Measurements from ENCODE around the gene YWHAE.
"Not testable (repeated sequence)": the region's sequence is repeated elsewhere in the genome, so short reads cannot be mapped to it uniquely, and the experiment has no call there.

Gene YWHAE

GRCh38 chr17:1412185-1413110 is 12.4 kb upstream of the YWHAE start:
- DNase-seq (ENCODE audit: low read depth), result no peak

GRCh38 chr17:1402262-1402586 is 2.2 kb upstream of the YWHAE start:
- DNase-seq (ENCODE audit: low read depth), result no peak

DNA sequence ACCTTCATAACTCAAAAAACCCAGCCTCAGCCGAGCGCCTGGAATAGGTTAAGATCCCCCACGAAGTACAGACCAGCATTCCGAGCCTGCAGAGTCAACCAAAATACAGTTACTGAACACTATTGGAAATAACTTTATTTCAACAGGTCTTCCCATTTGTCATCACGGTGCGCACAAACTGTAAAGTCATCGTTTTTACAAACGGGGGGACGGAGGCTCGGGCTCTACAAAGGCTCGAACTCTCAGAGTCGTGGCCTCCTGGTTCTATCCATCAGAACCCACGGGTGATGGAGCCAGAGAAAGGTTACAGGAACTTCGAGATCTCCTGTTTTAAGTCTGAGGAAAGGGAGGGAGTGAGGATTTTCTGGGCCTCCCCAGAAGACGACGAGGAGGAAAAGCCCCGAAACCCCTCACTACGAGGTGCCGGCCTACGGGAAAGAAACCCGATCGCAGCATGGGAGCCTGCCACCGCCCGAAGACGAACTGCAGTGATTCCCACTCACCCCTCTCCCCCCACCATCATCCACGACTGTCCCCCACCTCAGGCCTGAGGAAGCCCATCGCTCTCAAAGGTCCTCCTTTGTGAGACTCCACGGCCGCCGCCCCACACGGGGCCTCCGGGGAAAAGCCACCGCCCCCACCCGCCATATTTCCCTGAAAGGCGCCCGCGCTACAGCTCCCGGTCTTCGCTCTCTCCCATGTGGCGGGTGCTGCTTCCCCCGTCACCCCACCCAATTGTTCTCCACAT is 917 bp downstream of the YWHAE start:
- DNase-seq (ENCODE audit: low read depth), result peak; percentile 41

DNA sequence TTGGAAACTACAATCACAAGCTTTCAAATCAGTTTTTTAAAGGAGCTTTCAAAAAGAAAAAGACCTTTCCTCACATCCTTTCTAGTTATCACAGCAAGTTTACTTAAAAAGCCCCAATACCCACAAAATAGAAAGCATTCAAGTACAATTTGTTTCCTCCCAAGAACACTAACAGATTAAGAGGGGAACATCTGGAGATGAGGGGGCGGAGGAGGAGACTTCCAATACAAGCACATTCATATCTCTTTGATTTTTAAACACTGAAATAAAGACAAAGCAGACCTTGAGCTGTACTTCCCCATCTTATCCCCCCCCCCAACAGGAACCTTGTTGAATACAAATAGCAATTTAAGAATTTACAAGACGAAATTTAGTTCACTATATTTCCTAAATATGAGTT is 2.0 kb downstream of the YWHAE start:
- no peak for DNase-seq (ENCODE audit: low read depth)

DNA sequence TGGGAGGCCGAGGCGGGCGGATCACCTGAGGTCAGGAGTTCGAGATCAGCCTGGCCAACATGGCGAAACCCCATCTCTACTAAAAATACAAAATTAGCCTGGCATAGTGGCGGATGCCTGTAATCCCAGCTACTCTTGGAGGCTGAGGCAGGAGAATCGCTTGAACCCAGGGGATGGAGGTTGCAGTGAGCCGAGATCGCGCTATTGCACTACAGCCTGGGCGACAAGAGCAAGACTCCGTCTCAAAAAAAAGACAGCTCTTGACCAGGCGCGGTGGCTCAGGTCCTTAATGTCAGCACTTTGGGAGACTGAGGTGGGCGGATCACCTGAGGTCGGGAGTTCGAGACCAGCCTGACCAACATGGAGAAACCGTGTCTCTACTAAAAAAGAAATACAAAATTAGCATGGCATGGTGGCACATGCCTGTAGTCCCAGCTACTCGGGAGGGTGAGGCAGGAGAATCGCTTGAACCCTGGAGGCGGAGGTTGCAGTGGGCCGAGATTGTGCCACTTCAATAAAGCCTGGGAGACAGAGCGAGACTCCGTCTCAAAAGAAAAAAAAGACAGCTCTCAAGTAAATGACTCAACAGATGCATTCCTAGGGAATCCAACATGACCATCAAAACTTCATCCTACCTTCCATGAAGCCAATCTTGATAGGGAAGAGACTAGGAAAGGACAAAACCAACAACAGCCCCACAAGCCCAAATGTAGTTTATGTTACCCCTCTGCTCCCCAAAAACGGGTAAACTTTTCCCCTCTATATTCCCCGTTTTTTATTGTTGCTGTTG is 4.0 kb downstream of the YWHAE start:
- not testable (repeated sequence) for DNase-seq (ENCODE audit: low read depth)

DNA sequence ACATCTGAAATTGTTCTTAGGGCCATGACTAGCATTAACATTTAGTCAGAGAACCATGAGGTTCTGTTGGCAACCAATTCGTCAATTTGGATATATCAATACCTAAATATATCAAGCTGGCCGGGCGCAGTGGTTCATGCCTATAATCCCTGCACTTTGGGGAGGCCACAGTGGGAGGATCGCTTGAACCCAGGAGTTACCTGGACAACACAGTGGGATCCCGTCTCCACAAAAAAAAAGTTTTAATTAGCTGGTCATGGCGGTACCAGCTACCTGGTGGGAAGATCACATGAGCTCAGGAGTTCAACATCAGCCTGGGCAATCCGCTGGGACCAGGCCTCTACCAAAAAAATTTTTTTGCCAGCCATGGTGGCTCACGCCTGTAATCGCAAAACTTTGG is 8.4 kb downstream of the YWHAE start:
- no peak for DNase-seq (ENCODE audit: low read depth)

GRCh38 chr17:1390432-1391367 is 9.3 kb downstream of the YWHAE start:
- DNase-seq (ENCODE audit: low read depth), result no peak

GRCh38 chr17:1387490-1388227 is 12.4 kb downstream of the YWHAE start:
- not testable (repeated sequence) for DNase-seq (ENCODE audit: low read depth)

- DNase-seq (ENCODE audit: low read depth), result not testable (repeated sequence)
These were observed 13.3 kb downstream of the YWHAE start for GRCh38 chr17:1386675-1387190.

DNA sequence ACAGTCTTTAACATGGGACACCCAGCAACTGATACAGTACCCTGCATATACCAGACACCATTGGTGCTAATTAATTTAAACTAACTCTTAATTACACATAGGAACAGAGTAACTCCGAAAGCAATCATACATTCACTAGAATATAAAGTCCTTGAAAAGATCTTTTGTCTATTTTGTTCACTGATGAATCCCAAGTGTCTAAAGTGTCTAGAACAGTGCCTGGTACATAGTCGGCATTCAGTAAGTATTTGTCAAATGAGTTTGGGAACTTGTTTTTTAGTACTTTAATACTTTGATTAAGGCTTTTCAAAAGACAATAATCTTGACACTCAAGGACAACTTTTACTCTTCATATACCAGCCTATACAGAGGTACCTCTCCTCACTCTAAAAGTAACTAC is 13.8 kb downstream of the YWHAE start:
- no peak for DNase-seq (ENCODE audit: low read depth)

- DNase-seq (ENCODE audit: low read depth), result no peak
These were observed 14.2 kb downstream of the YWHAE start for GRCh38 chr17:1385861-1386260.

DNA sequence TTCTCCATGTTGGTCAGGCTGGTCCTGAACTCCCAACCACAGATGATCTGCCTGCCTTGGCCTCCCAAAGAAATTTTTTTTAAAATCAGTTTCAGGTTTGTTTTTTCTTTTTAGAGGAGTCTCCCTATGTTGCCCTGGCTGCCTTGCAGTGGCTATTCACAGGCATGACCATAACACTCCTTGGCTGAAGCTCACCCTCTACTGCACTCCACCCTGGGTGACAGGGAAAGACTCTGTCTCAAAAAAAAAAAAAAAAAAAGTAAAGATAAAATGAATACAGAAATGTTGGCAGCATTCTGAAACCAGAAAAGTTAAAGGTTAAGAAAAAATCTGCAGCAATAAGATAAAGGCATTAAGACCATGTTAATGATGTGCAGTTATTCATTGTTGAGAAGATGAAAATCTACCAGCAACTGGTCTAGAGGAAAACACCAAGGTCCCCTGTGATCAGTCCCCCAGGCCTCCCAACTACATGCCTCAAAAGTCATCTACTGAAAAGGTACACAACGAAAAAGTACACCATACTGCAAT is 15.1 kb downstream of the YWHAE start:
- DNase-seq (ENCODE audit: low read depth), result no peak

GRCh38 chr17:1379930-1380313 is 20.1 kb downstream of the YWHAE start:
- no peak for DNase-seq (ENCODE audit: low read depth)

GRCh38 chr17:1379208-1379929 is 20.7 kb downstream of the YWHAE start:
- no peak for DNase-seq (ENCODE audit: low read depth)

- not testable (repeated sequence) for DNase-seq (ENCODE audit: low read depth)
These were observed 21.6 kb downstream of the YWHAE start for GRCh38 chr17:1378476-1378860.

- DNase-seq (ENCODE audit: low read depth), result no peak
These were observed 22.7 kb downstream of the YWHAE start for GRCh38 chr17:1377334-1377733.

DNA sequence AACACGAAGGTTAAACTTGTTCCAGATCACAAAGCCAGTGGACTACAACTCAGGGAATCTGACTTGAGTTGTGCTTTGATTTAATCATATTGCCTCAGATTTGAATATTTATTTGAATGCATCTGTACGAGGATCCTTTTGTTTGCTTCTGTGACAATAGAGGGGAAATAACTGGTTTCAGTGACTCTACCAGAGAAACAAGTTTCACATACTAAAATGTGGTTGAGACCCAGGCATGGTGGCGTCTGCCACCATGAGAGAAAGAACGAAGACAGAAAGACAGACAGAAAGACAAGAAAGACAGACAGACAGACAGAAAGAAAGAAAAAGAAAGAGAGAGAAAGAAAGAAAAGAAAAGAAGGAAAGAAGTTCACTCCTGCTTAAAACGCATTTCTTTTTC is 24.0 kb downstream of the YWHAE start:
- DNase-seq (ENCODE audit: low read depth), result no peak

DNA sequence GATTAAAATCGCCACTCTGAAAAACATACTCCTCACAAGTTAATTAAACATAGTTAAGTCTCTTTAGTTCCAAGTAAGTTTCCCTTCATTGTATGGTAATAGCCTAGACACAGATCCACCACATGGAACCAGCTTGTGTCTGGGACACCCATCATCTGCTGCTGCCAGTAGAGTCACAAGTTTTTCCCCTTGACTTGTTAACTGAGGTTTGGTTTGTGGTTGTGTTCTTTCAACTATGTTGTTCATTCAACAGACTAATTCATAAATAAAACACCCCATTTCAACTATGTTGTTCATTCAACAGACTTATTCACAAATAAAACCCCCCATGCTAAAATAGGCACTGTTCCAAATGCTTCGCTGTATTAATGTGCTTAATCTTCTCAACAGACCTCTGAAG is 24.4 kb downstream of the YWHAE start:
- DNase-seq (ENCODE audit: low read depth), result no peak

DNA sequence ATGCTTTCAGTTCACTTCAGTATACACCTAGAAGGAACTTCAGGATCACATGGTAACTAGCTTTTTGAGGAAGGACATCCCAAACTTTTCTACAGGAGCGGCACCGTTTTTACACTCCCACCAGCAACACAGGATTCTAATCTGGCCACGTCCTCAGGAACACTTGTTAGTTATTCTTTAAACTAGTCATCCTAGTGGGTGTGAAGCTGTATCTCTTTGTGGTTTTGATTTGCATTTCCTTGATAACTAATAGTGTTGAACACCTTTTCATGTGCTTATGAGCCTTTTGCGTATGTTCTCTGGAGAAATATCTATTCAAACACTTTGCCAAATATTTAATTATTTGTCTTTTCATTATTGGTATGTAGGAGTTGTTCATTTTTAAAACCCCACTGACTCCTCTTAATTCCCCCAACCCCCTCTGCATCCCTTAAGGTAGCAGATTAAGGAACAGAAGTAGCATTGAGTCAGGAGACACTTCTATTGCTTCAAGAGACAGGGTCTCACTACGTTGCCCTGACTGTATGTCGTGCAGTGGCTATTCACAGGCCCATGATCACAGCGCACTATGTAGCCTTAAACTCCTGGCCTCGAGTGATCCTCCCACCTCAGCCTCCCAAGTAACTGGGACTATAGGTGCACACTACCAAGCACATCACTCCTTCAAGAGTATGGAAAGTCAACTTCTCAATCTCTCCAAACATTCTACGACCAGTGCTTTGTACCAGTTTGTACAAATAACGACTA is 25.4 kb downstream of the YWHAE start:
- no peak for DNase-seq (ENCODE audit: low read depth)

Data from stimulated activated CD4-positive, alpha-beta T cell treated with anti-CD3 and anti-CD28 coated beads, Interleukin-2, amount 100 ng/mL, for 4 hours (primary cell).